Astrocyte (in vitro differentiated cells and primary cell): ENCODE results near the gene C16orf96. TPM values are rescaled to one million over a fixed set of nuclear protein-coding genes. Genes with fewer than 3 reads are reported as not detected.

ENCODE experiments used
- DNase-seq: peaks from one replicate; pipeline ENCODE4 v3.0.0-alpha.2; 2010; ENCODE audit warnings: low read depth
- FAIRE-seq: peaks from 2 replicates; lab custom pipeline; 2011; peaks lifted over from hg19 to GRCh38; lab: Jason Lieb, UNC
- H2AFZ ChIP-seq: 2 replicates; pipeline ENCODE4 v1.6.0; 2012; ENCODE audit warnings: low read depth, low read length, inconsistent platforms
- H3K27ac ChIP-seq: 2 replicates; pipeline ENCODE4 v1.5.1; 2011; ENCODE audit warnings: low read depth, low read length, inconsistent platforms
- H3K27me3 ChIP-seq: 2 replicates; pipeline ENCODE4 v1.6.0; 2011; ENCODE audit warnings: low read length, inconsistent platforms; ENCODE audit not compliant: insufficient read depth
- H3K36me3 ChIP-seq: 2 replicates; pipeline ENCODE4 v1.5.1; 2011; ENCODE audit warnings: low read length, inconsistent platforms; ENCODE audit not compliant: insufficient read depth
- H3K4me1 ChIP-seq: 2 replicates; pipeline ENCODE4 v1.5.1; 2011; ENCODE audit warnings: low read length, inconsistent platforms; ENCODE audit not compliant: insufficient read depth
- H3K4me2 ChIP-seq: 2 replicates; pipeline ENCODE4 v1.6.0; 2012; ENCODE audit warnings: low read length, inconsistent platforms
- H3K4me3 ChIP-seq: 2 replicates; pipeline ENCODE4 v1.5.1; 2011; ENCODE audit warnings: low read depth, mild to moderate bottlenecking, low read length, inconsistent platforms; ENCODE audit not compliant: insufficient read depth
- H3K79me2 ChIP-seq: 2 replicates; pipeline ENCODE4 v1.6.0; 2012; ENCODE audit warnings: mild to moderate bottlenecking, low read length, inconsistent platforms; ENCODE audit not compliant: insufficient read depth
- H3K9ac ChIP-seq: 2 replicates; pipeline ENCODE4 v1.6.0; 2012; ENCODE audit warnings: mild to moderate bottlenecking, low read length, inconsistent platforms
- H3K9me3 ChIP-seq: 2 replicates; pipeline ENCODE4 v1.5.1; 2012; ENCODE audit warnings: low read depth, mild to moderate bottlenecking, low read length, inconsistent platforms; ENCODE audit not compliant: insufficient read depth
- H4K20me1 ChIP-seq: 2 replicates; pipeline ENCODE4 v1.6.0; 2012; ENCODE audit warnings: low read length, inconsistent platforms; ENCODE audit not compliant: insufficient read depth
- H3K27ac Mint-ChIP-seq: one replicate; pipeline ENCODE4 v1.8.0; 2021; ENCODE audit warnings: mild to moderate bottlenecking, mixed read lengths; ENCODE audit not compliant: unreplicated experiment
- H3K27me3 Mint-ChIP-seq: one replicate; pipeline ENCODE4 v1.8.0; 2021; ENCODE audit warnings: low read depth, mixed read lengths; ENCODE audit not compliant: unreplicated experiment
- H3K36me3 Mint-ChIP-seq: one replicate; pipeline ENCODE4 v1.8.0; 2021; ENCODE audit warnings: low read depth, mixed read lengths; ENCODE audit not compliant: unreplicated experiment
- H3K4me1 Mint-ChIP-seq: one replicate; pipeline ENCODE4 v1.8.0; 2021; ENCODE audit warnings: low read depth, mixed read lengths; ENCODE audit not compliant: unreplicated experiment
- H3K4me3 Mint-ChIP-seq: one replicate; pipeline ENCODE4 v1.8.0; 2021; ENCODE audit warnings: mild to moderate bottlenecking, moderate library complexity, mixed read lengths; ENCODE audit not compliant: unreplicated experiment
- H3K9me3 Mint-ChIP-seq: one replicate; pipeline ENCODE4 v1.8.0; 2021; ENCODE audit warnings: mild to moderate bottlenecking, mixed read lengths; ENCODE audit not compliant: unreplicated experiment
- CTCF ChIP-seq: IDR thresholded peaks from 2 replicates; pipeline ENCODE4 v1.5.1; 2011; ENCODE audit warnings: low read depth, mild to moderate bottlenecking, inconsistent platforms, low read length, moderate library complexity; ENCODE audit not compliant: insufficient read depth
- EZH2 ChIP-seq: IDR thresholded peaks from 2 replicates; pipeline ENCODE4 v1.6.1; 2012; ENCODE audit warnings: mild to moderate bottlenecking, low read length, inconsistent platforms; ENCODE audit not compliant: insufficient read depth
- total RNA-seq: library from RNA; stranded (reverse); gene quantifications from 2 replicates; pipeline ENCODE4 v1.2.1, GENCODE V29; 2021

The C16orf96 gene
- total RNA-seq, 1 donor from 2014 or later, result 0.20 TPM

- Mint-ChIP-seq H3K36me3 (peaks cover 2% of the 10 kb centered on the region), H3K27me3 (no peaks in the 10 kb centered on the region), H3K4me3 (no peak overlapping the region), H3K9me3 (no peaks in the 10 kb centered on the region), H3K4me1 (peaks cover 20% of the 10 kb centered on the region), H3K27ac (no peak overlapping the region)
- TF ChIP-seq EZH2, result no peak
- TF ChIP-seq CTCF, result no peak
- Histone ChIP-seq H3K36me3 (no peaks in the 10 kb centered on the region), H3K4me3 (no peak overlapping the region), H2AFZ (no peak overlapping the region), H3K9ac (no peak overlapping the region), H4K20me1 (peaks cover 67% of the 10 kb centered on the region), H3K27ac (no peak overlapping the region), H3K4me2 (no peak overlapping the region), H3K9me3 (no peaks in the 10 kb centered on the region), H3K4me1 (peaks cover 14% of the 10 kb centered on the region), H3K79me2 (peaks cover 82% of the 10 kb centered on the region), H3K27me3 (no peaks in the 10 kb centered on the region)
- FAIRE-seq, result no peak
- no peak for DNase-seq
These were observed 72.1 kb downstream of the C16orf96 start for GRCh38 chr16:4628283-4628682.

- Histone ChIP-seq H3K9me3 (no peaks in the 10 kb centered on the region), H3K79me2 (peaks cover 93% of the 10 kb centered on the region), H3K36me3 (no peaks in the 10 kb centered on the region), H3K9ac (no peak overlapping the region), H4K20me1 (peaks cover 83% of the 10 kb centered on the region), H3K4me2 (no peak overlapping the region), H3K27me3 (no peaks in the 10 kb centered on the region), H3K27ac (no peak overlapping the region), H3K4me3 (no peak overlapping the region), H2AFZ (no peak overlapping the region), H3K4me1 (peaks cover 3% of the 10 kb centered on the region)
- peaks cover 10% of the 10 kb centered on the region for H3K4me1 Mint-ChIP-seq
- FAIRE-seq (no peak), DNase-seq (no peak)
- H3K27me3 Mint-ChIP-seq, result no peaks in the 10 kb centered on the region
- no peak overlapping the region for H3K27ac Mint-ChIP-seq
- no peak overlapping the region for H3K4me3 Mint-ChIP-seq
- peaks cover 4% of the 10 kb centered on the region for H3K36me3 Mint-ChIP-seq
- no peaks in the 10 kb centered on the region for H3K9me3 Mint-ChIP-seq
- TF ChIP-seq EZH2, result no peak
- no peak for TF ChIP-seq CTCF
These were observed 75.3 kb downstream of the C16orf96 start for GRCh38 chr16:4631444-4631843.

GRCh38 chr16:4633910-4634635, 77.9 kb downstream of the C16orf96 start:
- Mint-ChIP-seq H3K4me3 (no peak overlapping the region), H3K27ac (no peak overlapping the region), H3K9me3 (no peaks in the 10 kb centered on the region), H3K4me1 (peaks cover 1% of the 10 kb centered on the region), H3K36me3 (peaks cover 8% of the 10 kb centered on the region), H3K27me3 (no peaks in the 10 kb centered on the region)
- Histone ChIP-seq H3K27ac (no peak overlapping the region), H3K9ac (no peak overlapping the region), H3K4me1 (no peaks in the 10 kb centered on the region), H3K79me2 (peaks cover 94% of the 10 kb centered on the region), H4K20me1 (peaks cover 87% of the 10 kb centered on the region), H3K36me3 (no peaks in the 10 kb centered on the region), H2AFZ (no peak overlapping the region), H3K27me3 (no peaks in the 10 kb centered on the region), H3K4me3 (no peak overlapping the region), H3K4me2 (no peak overlapping the region), H3K9me3 (no peaks in the 10 kb centered on the region)
- no peak for DNase-seq
- FAIRE-seq, result no peak
- no peak for TF ChIP-seq CTCF
- TF ChIP-seq EZH2, result no peak
